ENCODE measurements around the gene HOXA7. TPM values are rescaled to one million over a fixed set of nuclear protein-coding genes. Genes with fewer than 3 reads are reported as not detected.

Gene HOXA7
- not detected for total RNA-seq
- long read RNA-seq = 0 reads

DNA sequence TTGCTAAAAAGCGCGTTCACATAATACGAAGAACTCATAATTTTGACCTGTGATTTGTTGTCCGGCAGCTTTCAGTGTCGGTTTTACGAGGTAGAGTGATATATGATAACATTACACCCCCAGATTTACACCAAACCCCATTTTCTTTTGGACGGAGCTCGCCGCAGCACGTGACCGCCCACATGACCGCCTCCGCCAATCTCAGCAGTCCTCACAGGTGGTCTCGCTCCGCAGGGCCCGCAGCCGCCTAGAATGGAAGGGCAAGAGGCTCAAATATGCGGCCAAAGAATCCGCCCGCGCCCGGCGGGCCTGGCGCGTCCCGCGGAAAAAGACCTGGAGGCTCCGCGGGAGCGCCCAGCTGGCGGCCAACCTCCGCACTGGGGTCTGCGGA is at the start of gene HOXA7:
HOXA7 (minus strand) TSS at position 168 of the 391 bp plus-strand sequence; CDS start at position 38, 130 bp downstream.
- no peak for ATAC-seq (ENCODE audit: poor library complexity)
- DNase-seq = no peak
- intact Hi-C loops (cut with DNase I) = no loop called here

DNA sequence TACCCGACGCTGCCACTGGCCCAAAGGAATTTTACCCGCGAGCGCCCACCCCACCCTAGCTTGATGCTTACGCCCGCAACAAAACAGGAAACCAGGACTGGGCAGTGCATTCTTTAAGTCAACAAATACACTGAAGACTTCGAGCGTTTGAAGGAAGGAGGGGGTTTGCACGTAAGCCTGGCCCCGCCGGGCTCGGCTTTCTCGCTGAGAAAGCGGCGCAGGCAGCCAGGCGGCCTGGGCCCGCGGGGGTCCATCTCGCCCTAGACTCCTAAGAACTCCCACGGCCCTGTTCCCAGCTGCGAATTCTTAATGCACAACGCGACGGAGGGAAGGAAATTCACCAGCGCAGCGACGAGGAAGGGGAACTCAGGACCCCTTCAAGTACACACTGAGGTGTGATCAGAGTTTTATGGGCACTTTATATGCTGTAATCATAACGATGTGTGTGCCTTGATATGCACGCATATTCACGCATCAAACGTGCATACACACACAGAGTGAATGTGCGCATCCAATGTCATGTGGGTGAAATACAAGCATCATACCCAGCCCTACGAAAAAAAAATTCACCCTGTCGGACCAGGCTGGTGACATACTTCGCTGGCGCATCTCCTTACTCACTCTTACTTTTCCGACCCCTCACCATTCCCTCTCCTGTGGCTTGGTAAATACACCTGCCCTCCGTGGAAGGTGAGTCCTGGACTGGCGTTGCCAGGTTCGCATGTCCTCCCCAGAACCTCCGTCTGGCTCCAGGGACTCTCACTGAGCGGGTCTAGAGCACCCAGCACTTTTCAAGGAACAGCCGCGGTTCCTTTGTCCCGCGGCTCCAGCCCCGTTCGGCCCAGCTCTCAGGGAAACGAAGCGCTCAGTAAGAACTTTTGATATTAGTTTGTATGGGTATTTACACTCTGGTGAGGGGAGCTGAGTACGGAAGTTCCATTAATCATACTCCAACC is 49.1 kb upstream of the HOXA7 start:
- ATAC-seq (ENCODE audit: poor library complexity) (no peak), DNase-seq (no peak)
- intact Hi-C loops (cut with DNase I) = loop anchor here (10.0 kb wide), 2 partner anchors 379 to 719 kb away; no protein-coding TSS in a partner anchor

DNA sequence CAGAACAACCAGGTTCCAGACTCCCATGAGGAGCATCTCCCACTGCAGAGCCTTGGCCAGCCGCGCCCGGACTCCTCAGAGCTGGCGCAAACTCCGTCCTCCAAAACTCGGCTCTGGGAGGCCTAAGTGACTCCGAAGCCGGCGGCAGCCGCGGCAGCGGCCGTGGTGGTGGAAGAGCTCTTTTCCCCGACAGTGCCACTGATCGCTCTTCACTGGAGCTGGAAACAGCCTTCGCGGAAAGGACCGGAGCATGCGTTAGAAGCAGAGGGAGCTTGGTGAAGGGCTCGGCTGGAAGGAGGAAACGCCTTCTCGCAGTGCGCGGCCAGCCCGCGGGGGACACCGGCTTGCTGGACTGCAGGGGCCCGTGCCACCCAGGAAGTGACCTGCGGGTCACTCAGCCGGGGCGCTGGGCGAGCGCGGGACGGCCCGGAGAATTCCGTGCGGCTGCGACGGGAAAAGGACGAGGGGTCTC is 48.4 kb upstream of the HOXA7 start:
- intact Hi-C loops (cut with DNase I) = loop anchor here (10.0 kb wide), 2 partner anchors 380 to 720 kb away; no protein-coding TSS in a partner anchor
- DNase-seq (no peak), ATAC-seq (ENCODE audit: poor library complexity) (no peak)

DNA sequence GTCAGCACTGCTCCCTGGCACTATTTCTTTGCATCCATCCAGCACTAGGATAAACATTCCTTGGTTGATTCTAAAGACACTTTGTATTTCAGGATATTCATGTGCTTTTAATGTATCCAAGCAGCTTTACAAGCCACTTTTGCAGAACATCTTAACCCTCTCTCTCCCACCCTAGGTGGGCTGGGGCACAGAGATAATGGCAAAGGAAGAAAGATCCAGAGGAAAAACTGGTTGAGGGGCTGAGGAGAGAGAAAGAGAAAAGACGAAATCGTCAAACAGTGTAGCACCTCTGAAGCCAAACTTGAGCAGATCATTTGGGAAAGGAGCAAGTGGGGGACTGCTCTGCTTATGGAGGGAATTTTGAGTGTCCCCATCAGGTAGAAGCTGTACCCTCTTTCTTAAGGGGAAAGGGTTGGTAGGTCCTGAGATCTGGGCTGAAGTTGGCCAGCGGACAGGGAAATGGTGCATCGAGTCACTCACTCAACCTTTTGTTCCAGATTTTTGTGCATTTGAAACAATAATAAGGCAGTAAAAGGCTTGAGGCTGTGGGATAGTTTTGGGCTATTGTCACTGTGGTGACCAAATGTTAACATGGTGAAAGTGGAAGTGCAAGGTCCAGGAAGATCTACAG is 47.6 kb upstream of the HOXA7 start:
- DNase-seq (no peak), ATAC-seq (ENCODE audit: poor library complexity) (no peak)
- intact Hi-C loops (cut with DNase I) = loop anchor here (10.0 kb wide), 2 partner anchors 381 to 721 kb away; no protein-coding TSS in a partner anchor

DNA sequence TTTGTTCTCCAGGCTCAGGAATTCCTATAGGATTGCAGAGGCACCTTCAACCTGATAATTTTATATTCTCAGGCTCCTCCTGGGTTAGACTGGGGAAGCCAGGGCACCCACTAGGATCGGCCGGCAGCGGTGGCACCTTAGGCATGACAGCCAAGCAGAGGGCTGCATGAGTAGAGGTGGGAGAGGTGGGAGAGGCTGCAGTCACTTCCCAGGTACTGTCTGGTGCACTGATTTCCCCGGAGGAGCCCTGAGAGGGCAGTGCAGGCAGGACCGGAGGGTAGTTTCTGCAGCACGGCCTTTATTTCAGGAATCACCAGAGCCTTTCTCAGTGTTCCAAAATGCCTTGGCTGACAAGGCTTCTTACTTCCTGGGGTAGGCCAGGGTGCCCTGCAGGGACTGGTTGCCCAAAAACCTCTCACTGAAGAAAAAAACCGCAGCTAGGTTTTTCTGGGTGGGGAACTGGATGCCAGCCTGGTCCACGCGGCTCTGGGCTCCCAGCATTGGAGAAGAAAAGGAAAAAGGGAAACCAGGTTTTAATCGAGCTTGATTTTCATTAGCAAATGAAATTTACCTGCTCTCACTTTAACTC is 47.0 kb upstream of the HOXA7 start:
- DNase-seq = no peak
- intact Hi-C loops (cut with DNase I) = loop anchor here (10.0 kb wide), 2 partner anchors 381 to 721 kb away; no protein-coding TSS in a partner anchor
- ATAC-seq (ENCODE audit: poor library complexity) = no peak

DNA sequence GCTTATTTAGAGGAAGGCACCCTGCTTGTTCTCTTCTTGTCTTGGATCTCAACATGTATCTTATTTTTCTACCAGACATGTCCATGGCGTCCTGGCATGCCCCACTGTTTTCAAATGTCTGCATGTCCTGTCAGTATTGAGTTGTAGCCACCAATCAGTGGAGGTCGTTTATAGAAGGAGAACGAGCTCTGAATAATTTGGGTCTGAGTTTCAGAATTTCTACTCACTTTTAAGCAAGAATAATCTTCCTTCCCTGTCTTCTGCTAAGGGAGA is 46.3 kb upstream of the HOXA7 start:
- no peak for DNase-seq
- no peak for ATAC-seq (ENCODE audit: poor library complexity)
- intact Hi-C loops (cut with DNase I) = loop anchor here (10.0 kb wide), 2 partner anchors 382 to 722 kb away; no protein-coding TSS in a partner anchor

DNA sequence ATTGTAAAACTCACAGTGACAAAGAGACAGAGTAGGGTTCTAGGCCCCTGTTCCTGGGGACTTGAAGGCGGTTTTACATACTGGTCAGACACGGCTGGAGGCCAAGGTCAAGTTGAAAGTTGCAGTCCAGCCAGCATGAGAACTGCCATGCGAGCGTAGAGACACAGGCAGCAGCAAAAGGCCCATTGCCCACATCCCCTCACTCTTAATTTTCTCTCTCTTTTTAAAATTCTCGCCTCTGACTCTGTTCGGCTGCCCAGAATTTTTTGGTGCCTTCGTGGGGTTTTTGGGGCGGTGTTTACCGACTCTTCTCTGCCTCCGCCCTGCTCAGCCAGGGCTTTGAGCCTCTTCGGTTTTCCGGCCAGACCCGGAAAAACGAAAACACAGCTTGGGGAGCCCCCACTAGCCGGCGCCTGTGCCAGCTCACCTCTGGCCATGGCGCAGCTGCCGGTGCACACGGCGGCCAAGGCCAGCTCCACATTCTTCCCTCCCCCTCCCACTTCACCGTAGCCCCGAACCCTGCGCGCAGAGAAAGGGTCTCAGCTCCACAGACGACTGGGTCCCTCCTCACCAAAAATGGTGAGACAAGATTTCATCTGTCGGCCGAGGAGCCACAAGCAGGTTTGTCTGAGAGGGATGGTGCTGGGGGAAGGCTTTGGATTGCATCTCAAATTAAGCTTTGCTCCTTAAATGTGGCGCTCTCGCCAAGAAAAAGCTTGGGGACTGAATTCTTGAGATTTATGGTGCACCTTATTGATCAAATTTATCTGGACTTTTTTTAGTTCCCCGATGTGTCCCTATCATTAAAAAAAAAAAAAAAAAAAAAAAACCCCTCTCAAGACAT is 45.8 kb upstream of the HOXA7 start:
- no peak for DNase-seq
- no peak for ATAC-seq (ENCODE audit: poor library complexity)
- intact Hi-C loops (cut with DNase I) = loop anchor here (10.0 kb wide), 2 partner anchors 383 to 723 kb away; no protein-coding TSS in a partner anchor

DNA sequence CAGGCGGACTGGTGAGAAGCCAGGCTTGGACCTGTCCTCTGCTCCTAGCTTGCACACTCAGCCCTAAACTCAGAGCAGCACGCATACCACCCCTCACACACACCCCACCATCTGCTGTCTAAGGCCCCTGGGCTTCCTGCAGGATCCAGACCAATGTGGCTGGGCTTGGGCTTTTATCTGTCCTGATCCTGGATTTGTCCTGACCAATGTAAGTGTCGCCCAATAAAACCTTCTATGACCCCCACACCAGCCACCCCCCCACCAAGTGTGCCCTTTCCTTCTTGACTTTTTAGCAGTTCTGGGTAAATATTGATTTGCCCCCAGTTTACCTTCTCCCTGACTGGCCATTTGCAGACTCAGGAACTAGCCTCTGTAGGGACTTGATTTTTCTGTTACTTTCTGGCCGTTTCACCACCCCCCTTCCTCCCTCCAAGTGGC is 45.1 kb upstream of the HOXA7 start:
- intact Hi-C loops (cut with DNase I) = loop anchor here (10.0 kb wide), 2 partner anchors 383 to 723 kb away; no protein-coding TSS in a partner anchor
- ATAC-seq (ENCODE audit: poor library complexity) (no peak), DNase-seq (no peak)

DNA sequence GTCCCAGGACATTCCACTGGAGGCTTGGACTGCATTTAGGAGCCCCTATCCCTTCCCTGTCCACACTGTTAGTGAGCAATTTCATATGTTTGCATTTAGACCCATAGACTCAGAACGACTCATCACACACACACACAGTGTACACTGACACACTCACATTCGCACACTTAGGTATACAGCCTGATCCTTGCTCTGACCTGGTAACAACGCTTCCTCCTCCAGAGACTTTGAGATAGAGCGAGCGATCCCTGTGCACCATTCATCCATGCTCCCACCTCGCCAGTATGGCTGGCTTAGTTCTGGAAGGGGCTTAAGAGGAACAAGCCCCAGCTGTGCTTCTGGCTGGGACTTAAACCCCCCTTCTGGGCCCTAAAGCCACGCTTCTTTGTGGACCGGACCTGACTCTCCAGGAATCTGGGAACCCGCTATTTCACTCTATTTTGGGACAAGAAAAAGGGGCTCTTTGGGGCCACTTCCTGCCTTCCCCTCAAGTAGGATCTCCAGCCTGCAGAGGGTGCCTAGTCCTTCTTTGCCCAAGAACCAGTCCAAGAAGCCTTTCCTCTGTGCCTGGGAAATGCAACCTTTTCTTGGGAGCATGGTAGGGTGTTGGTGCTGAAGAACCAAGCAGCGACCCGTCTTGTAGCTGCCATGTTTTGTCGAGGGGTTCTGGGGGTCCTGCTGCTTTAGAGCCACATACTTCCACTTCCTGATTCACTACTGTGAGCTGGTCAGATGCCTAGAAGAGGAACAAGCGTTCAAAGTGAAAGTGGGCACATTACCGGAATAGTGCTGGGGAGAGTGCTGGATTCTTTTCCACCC is 44.5 kb upstream of the HOXA7 start:
- ATAC-seq (ENCODE audit: poor library complexity) (peak; percentile 32), DNase-seq (no peak)
- intact Hi-C loops (cut with DNase I) = loop anchor here (10.0 kb wide), 2 partner anchors 384 to 724 kb away; no protein-coding TSS in a partner anchor

DNA sequence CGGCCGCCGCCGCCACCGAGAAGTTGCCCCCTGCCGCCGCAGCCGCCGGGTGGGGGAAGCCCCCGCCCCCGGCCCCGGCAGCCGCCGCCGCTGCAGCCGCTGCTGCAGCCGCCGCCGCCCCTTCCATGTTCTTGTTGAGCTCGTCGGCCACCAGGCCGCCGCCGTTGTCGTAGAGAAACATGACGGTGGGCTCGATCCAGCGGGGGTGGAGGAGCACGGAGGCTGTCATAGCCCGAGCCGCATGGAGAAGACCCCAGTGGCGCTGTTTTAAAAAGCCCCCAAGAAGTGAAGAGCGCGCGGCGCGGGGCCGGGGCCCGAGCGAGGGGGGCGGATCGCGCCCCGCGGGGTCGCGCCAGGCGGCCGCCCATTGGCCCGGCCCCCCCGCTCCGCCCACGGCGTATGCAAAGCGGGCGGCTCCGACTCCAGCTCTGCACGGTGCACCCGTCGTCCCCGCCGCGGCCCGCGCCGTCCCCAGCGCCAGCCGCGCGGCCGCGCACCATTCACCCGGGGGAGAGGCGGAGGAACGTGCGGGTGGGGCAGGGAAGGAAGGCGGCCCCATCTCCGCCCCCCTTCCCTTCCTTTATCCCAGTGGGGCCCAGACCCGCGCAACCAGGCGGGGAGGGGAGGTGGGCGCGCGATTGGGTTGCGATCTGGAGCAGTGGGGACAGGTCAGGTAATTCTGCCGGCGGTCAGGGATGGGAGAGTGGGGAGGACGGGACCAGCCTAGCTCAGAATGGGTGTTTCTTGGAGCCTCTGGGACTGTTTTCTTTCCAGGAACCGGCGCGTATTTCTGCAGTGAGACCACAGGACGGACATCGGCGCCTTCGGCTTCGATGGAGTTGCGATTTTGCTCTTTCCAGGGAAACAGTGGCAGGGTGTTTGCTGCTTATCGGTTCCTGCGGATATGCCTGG is 43.6 kb upstream of the HOXA7 start, which contains the start of gene HOXA13:
HOXA13 (minus strand) TSS at position 243 of the 912 bp plus-strand sequence; CDS start at position 229, 14 bp downstream.
- ATAC-seq (ENCODE audit: poor library complexity) (peak; percentile 55), DNase-seq (no peak)
- intact Hi-C loops (cut with DNase I) = loop anchor here (10.0 kb wide), 4 partner anchors 385 to 875 kb away; no protein-coding TSS in a partner anchor

DNA sequence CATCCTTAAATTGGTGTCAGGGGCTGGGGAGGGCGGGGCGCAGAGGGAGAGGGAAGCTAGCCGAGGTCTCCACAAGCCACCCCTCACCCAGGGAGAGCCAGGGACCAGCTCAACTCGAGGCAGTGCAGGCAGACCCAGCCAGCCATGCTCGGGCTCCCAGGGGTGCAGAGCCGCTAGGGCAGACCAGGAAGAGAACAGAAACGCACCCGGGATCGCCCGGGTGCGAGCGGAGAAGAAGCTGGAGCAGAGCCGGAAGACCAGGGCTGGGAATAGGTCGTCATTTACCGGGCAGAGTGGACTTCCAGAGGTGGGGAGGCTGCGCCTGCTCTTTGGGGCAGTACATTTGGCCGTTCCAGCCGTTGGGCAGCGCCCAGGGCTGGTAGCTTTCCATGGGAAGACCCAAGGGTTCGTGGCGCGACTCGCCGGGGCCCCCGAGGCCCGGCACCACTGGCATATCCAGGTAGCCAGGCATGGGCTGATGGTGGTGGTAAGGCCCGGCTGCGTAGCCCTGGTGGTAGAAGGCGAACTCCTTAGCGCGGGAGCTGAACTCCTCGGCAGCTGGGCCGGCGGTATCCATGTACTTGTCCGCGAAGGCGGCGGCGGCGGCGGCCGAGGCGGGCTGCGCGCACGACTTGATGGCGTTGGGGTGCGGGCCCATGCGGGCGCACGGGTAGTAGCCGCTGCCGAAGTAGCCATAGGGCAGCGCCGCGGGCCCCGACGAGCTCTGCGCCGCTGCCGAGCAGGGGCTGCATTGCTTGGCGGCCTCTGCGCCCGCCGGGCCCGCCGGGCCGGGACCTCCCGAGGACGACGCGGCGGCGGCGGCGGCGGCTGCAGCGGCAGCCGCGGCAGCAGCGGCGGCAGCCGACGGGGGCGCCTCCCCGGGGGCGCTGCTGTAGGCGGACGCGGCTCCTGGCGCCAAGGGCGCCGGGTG is 42.7 kb upstream of the HOXA7 start:
- no peak for DNase-seq
- ATAC-seq (ENCODE audit: poor library complexity) = no peak
- intact Hi-C loops (cut with DNase I) = loop anchor here (10.0 kb wide), 2 partner anchors 826 to 876 kb away; no protein-coding TSS in a partner anchor

DNA sequence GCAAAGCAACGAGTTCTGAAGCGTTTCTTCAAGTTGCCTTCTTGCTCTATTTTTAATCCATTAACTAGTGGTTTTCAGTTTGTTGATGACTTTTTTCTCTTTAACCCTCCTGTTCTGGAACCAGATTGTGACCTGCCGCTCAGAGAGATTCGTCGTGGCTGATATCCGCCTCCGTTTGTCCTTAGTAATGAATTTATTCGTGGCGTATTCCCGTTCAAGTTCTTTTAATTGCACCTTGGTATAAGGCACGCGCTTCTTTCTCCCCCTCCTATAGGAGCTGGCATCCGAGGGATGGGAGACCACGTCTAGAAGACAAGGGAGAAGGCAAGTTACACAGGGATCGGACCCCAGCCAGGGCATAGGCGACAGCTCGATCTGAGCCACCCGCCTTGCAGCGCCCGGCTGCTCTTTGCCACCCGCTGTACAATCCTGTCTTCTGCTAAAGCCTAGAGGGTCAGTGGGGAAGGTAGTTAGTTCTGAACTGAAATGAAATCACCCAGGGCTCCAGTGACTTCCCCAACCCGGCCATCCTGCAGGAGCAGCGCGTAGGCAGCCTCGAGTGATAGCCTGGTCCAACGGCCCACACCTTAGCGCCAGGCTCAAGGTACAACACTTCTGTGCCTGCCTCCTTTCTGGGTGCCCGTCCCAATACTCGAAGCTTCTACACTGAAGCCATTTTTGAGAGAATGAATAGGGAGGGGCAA is 41.8 kb upstream of the HOXA7 start:
- DNase-seq (no peak), ATAC-seq (ENCODE audit: poor library complexity) (no peak)
- intact Hi-C loops (cut with DNase I) = loop anchor here (10.0 kb wide), 2 partner anchors 827 to 877 kb away; no protein-coding TSS in a partner anchor

DNA sequence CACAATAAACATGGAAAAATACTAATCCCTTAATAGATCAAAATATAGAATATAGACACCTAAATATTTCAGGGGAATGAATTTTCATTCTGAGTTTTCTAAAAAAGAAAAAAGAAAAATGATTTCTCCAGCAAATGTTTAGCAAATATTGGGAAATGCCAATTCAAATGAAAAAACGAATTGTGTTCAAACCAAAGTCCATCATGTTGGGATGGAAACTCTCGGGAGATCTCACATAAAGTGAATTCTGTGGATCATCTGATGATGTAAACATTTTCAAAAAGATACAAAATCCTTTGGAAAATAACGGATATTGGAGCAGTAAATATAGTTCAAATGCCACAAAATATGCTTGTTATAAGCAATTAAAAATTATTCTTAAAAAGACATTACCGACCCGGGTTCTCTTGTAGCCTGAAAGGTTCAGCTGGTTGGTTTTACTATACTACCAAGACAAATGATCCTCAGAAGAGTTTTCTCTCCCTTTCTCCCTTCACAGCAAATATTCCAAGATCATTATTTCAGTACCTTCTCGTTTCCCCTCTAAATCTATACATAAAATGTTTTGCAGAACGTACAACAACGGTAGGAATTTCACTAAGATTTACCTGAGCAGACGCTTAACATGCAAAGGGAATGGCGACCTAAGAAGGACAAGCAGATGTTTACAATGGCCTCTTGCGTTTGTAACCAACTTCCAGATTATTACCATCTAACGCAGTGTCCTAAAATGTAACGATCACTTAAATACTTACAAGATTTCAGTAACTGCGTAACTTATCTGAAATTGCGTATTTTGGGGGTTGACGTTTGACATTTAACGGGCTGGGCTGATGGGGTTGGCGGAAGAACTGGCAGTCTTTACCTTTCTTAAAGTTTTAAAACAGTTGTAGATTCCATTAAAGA is 40.9 kb upstream of the HOXA7 start:
- no peak for ATAC-seq (ENCODE audit: poor library complexity)
- DNase-seq = no peak
- intact Hi-C loops (cut with DNase I) = loop anchor here (10.0 kb wide), 2 partner anchors 827 to 877 kb away; no protein-coding TSS in a partner anchor

Data from Right ventricle myocardium superior (tissue), 1 donor.